Ascending aorta (tissue), 2 donors: ENCODE results near the gene JRKL. TPM values are rescaled to one million over a fixed set of nuclear protein-coding genes. Genes with fewer than 3 reads are reported as not detected.

Experiments used
- DNase-seq, 2 donors: peaks; one replicate each; pipeline ENCODE4 v3.0.0-alpha.2; 2019; ENCODE audit warnings: low spot score in 2 of 2
- H3K27ac ChIP-seq, 2 donors: fragments of 200-600 bp; sonication (generic); one replicate each; pipeline ENCODE4 v1.5.1; 2016 to 2017; ENCODE audit warnings: mild to moderate bottlenecking in 1 of 2
- H3K27me3 ChIP-seq: fragments of 200-600 bp; sonication (generic); one replicate; pipeline ENCODE4 v1.5.1; 2017
- H3K36me3 ChIP-seq, 2 donors: fragments of 200-600 bp; sonication (generic); one replicate each; pipeline ENCODE4 v1.5.1; 2016
- H3K4me1 ChIP-seq, 2 donors: fragments of 200-600 bp; sonication (generic); one replicate each; pipeline ENCODE4 v1.5.1; 2016 to 2017; ENCODE audit warnings: mild to moderate bottlenecking in 1 of 2
- H3K4me3 ChIP-seq, 2 donors: fragments of 200-600 bp; sonication (generic); one replicate each; pipeline ENCODE4 v1.5.1; 2016 to 2017; ENCODE audit warnings: mild to moderate bottlenecking in 1 of 2
- H3K9me3 ChIP-seq, 2 donors: fragments of 200-600 bp; sonication (generic); one replicate each; pipeline ENCODE4 v1.5.1; 2016
- CTCF ChIP-seq, 3 experiments: fragments of 200-600 bp in 2 of 3; fragments of 450-650 bp in 1 of 3; sonication (generic) in 2 of 3; IDR thresholded peaks; one replicate each; pipeline ENCODE4 v1.5.1; 2016 to 2019; ENCODE audit warnings: antibody characterized with exemption in 3 of 3, mild to moderate bottlenecking in 1 of 3, moderate library complexity in 1 of 3
- intact Hi-C: fragments of 100-400 bp; cut with DNase I; formaldehyde crosslinking; loops from one replicate; pipeline ENCODE4 v1.15.1; 2023
- total RNA-seq: library from RNA; depleted of rRNA; stranded (reverse); fragments of >200 nt; gene quantifications from one replicate; pipeline ENCODE4 v1.1.0, GENCODE V29; 2016

The JRKL gene
- total RNA-seq, 1 donor from 2014 or later: 16.6 TPM

GRCh38 chr11:96365493-96365892 lies 24.3 kb upstream of the JRKL start:
- peaks cover 15 to 40% of the 10 kb centered on the region in 2 donors for H3K36me3 ChIP-seq
- intact Hi-C loops: no loop called here

GRCh38 chr11:96366024-96366423 lies 23.8 kb upstream of the JRKL start:
- intact Hi-C loops: no loop called here
- no peak overlapping the region for H3K4me3 ChIP-seq
- no peak for DNase-seq
- H3K36me3 ChIP-seq: peaks cover 19 to 44% of the 10 kb centered on the region in 2 donors
- no peaks in the 10 kb centered on the region for H3K9me3 ChIP-seq
- no peak overlapping the region for H3K27ac ChIP-seq
- TF ChIP-seq CTCF (IDR thresholded peaks at IDR 0.05): no peak
- H3K4me1 ChIP-seq: no peaks in the 10 kb centered on the region
- H3K27me3 ChIP-seq: no peaks in the 10 kb centered on the region

More at GRCh38 chr11:96365493-96365892, 24.3 kb upstream of the JRKL start:
- TF ChIP-seq CTCF (IDR thresholded peaks at IDR 0.05): no peak
- no peaks in the 10 kb centered on the region for H3K4me1 ChIP-seq
- no peak for DNase-seq
- H3K9me3 ChIP-seq: no peaks in the 10 kb centered on the region
- H3K27ac ChIP-seq: no peak overlapping the region
- H3K4me3 ChIP-seq: no peak overlapping the region
- no peaks in the 10 kb centered on the region for H3K27me3 ChIP-seq

GRCh38 chr11:96367342-96367741 lies 22.5 kb upstream of the JRKL start:
- H3K4me1 ChIP-seq: no peaks in the 10 kb centered on the region
- intact Hi-C loops: no loop called here
- no peaks in the 10 kb centered on the region for H3K27me3 ChIP-seq
- no peak for DNase-seq
- no peak overlapping the region for H3K27ac ChIP-seq
- no peak for TF ChIP-seq CTCF (IDR thresholded peaks at IDR 0.05)
- H3K36me3 ChIP-seq: peaks cover 24 to 52% of the 10 kb centered on the region in 2 donors
- H3K4me3 ChIP-seq: no peak overlapping the region
- H3K9me3 ChIP-seq: no peaks in the 10 kb centered on the region

- peaks cover 14 to 41% of the 10 kb centered on the region in 2 donors for H3K36me3 ChIP-seq
- intact Hi-C loops: no loop called here
- H3K27ac ChIP-seq: no peak overlapping the region
- no peaks in the 10 kb centered on the region for H3K9me3 ChIP-seq
- no peaks in the 10 kb centered on the region for H3K27me3 ChIP-seq
- DNase-seq: no peak
- H3K4me1 ChIP-seq: no peaks in the 10 kb centered on the region
- TF ChIP-seq CTCF (IDR thresholded peaks at IDR 0.05): no peak
- no peak overlapping the region for H3K4me3 ChIP-seq
Observed at GRCh38 chr11:96373826-96374225, 16.0 kb upstream of the JRKL start.

- no peak for TF ChIP-seq CTCF (IDR thresholded peaks at IDR 0.05)
- H3K27ac ChIP-seq: no peak overlapping the region
- H3K4me3 ChIP-seq: no peak overlapping the region
- DNase-seq: no peak
- peaks cover 9 to 30% of the 10 kb centered on the region in 2 donors for H3K36me3 ChIP-seq
- no peaks in the 10 kb centered on the region for H3K9me3 ChIP-seq
- H3K4me1 ChIP-seq: no peaks in the 10 kb centered on the region
- intact Hi-C loops: no loop called here
- no peaks in the 10 kb centered on the region for H3K27me3 ChIP-seq
Observed at GRCh38 chr11:96376796-96377195, 13.0 kb upstream of the JRKL start.

- H3K9me3 ChIP-seq: no peaks in the 10 kb centered on the region
- no peak for DNase-seq
- H3K27ac ChIP-seq: no peak overlapping the region
- no peak overlapping the region for H3K4me3 ChIP-seq
- intact Hi-C loops: no loop called here
- peaks cover 4 to 33% of the 10 kb centered on the region in 2 donors for H3K36me3 ChIP-seq
- H3K27me3 ChIP-seq: no peaks in the 10 kb centered on the region
- no peak for TF ChIP-seq CTCF (IDR thresholded peaks at IDR 0.05)
- peaks cover 0 to 7% of the 10 kb centered on the region in 2 donors for H3K4me1 ChIP-seq
Observed at GRCh38 chr11:96384156-96384555, 5.7 kb upstream of the JRKL start.
